Muscle of arm (tissue), 12 donors: Measurements from ENCODE around the gene STARD3. TPM values are rescaled to one million over a fixed set of nuclear protein-coding genes. Genes with fewer than 3 reads are reported as not detected.

ENCODE experiments used
- DNase-seq: peaks from one replicate; pipeline ENCODE4 v3.0.0-alpha.2; 2013
- polyA plus RNA-seq, 12 donors: library from polyadenylated mRNA; unstranded; fragments of 120-200 nt; gene quantifications; one replicate each; pipeline ENCODE4 v1.2.1, GENCODE V29; 2013; ENCODE audit not compliant: insufficient read length in 12 of 12

STARD3 gene
- polyA plus RNA-seq, 12 donors: 27.6 to 38.4 (median 33.3) TPM; not detected in 1

DNA sequence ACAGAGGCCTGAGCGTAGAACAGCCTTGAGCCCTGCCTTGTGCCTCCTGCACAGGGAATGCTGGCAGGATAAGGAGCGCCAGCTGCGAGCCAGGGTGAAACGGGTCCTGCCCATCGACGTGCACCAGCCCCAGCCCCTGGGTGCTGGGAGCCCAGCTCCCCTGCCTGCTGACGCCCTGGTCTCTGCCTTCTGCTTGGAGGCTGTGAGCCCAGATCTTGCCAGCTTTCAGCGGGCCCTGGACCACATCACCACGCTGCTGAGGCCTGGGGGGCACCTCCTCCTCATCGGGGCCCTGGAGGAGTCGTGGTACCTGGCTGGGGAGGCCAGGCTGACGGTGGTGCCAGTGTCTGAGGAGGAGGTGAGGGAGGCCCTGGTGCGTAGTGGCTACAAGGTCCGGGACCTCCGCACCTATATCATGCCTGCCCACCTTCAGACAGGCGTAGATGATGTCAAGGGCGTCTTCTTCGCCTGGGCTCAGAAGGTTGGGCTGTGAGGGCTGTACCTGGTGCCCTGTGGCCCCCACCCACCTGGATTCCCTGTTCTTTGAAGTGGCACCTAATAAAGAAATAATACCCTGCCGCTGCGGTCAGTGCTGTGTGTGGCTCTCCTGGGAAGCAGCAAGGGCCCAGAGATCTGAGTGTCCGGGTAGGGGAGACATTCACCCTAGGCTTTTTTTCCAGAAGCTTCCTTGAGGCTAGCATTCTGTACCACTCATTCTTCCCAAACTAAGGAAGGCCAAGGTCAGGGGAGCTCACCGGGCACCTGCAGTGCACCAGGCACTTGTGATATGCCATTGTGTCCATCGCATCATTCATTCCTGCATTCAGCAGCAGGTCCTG lies 33.2 kb downstream of the STARD3 start:
- DNase-seq: no peak

DNA sequence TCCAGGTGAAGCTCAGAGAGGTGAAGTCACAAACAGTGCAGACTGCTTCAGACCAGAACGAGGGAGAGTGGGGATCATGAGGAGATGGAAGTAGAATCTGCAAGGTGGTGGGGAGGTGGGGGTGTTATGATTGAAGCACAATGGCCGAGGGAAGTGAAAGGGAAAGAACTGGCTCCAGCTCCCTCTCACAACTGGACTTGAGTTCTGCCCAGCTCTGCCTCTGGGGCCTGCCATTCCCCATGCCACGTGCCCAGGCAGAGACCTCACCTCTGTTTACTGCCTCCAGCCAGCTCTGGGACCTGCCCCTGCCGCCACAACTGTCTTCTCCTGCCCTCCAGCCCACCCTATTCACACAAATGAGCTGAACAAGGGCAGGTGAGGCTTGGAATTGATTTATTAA lies 33.8 kb downstream of the STARD3 start:
- DNase-seq: no peak

DNA sequence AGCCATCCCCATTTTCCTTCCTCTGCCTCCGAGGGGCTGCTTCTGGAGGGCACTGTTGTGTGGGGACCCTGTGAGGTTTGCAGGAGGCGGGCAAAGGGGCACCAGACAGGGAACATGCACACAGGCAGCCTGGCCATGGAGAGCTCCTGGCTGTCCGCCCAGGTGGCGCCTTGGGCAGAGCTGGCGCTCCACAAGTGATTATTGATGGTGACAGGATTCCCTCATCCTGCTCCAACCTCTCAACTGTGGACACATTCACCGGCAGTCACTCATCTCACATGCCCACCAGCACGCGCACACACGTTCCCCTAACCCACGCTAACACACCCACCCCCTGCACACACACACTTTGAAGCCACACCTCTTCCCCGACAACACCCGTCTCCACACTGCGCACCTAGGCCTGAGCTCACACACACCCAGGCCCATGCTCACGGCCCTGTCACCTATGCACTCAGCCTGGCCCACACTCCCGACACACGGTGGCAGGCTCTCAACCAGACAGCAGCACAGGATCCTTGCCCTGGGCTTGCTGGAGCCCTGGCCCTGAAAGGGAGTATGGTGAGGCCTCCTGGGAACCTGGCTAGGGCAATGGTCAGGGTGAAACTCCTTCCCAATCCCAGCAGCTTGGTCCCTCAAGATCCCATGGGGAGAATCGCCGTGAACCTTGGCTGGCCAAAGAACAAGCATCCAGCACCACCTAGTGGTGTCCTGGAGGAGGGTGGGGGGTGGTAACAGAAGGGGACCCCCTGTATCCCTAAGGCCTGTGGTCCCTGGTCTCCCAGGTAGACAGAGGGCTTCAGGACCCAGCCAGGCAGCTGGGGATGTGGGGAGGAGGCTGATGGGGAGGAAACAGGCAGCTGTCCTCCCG lies 34.9 kb downstream of the STARD3 start:
- no peak for DNase-seq

DNA sequence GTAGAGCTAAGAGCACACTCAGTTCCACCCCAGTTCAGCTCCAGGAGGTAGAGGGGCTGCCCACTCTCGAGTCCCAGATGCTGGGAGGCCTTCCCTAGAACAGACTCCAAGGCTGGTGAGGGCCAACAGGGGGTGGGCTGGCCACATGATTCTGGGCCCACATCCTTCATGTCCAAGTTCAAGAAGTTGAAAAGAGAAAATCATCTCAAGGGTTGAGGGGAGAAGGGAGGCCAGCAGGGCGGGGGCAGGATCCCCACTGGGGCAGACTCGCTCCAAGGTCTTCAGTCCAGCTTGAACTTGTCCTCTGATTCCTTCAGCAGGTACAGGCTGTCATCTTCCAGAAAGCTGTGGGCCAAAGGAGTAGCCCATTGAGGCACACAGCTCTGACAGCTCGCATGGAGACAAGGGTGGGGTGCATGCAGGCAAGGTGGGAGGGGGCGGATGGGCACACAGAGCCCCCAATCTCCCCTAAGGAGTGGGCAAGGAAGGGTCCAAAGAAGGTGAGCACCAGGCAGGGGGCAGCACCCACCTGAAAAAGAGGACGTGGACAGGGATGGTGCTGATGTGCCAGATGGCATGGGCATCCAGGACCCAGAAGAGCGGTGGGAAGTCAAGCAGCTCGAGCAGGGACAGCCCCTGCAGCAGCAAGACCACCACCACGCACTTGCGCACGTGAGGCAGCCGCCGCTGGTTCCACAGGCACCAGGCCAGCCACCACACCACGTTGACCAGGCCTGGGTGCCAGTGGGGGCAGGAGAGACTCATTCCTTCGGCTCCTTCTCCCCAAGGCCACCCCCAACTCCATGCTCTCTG lies 35.8 kb downstream of the STARD3 start:
- no peak for DNase-seq

DNA sequence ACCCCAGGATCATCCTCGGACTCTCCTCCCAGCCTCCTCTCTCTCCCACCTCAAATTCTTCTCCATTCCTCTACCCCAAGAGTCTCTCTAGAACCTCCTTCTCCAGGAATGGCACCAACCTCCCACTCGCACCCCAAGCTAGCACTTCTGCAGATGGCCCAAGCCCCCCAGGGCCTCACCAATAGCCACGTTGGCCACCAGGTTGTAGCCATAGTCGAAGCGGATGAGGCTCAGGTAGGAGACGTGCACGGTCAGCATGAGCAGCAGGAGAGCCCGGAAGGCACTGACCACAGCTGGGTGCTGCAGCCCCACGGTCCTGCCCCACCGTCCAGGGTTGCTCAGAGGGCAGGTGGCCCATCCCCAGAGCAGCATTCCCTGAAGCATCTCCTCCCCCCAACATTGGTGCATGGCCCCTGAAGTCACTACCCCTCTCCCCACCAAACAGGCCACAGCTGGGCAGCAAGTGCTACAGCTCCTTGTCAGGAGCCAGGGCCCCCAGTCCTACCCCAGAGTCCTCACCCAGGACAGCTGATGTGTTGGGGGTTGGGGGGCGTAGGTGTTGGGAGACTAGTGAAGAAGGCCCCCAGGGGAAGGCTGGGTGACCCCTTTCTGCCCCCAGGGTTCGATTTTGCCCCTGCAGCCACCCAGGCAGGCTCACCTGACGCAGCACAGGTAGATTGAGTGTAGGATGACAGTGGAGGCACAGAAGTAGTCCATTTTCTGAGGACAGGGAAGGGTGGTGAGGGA lies 36.6 kb downstream of the STARD3 start:
- no peak for DNase-seq

DNA sequence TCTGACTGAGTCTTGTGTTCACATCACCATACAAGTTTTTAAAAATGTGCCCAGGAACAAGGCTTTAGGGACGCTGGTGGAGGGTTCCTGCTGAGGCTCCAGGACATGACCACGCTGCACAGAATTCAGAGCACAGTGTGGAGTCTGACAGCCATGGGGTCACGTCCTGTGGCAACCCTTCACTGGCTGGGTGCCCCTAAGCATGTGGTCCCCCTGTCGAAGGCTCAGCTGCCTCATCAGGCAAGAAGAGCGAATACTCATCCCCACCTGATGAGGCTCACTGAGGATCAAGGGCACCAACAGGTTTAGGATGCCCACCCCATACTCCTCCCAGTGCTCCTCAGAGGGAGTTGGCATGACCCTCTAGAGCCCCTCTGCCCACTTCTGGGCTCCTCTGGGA lies 37.2 kb downstream of the STARD3 start:
- DNase-seq: no peak

DNA sequence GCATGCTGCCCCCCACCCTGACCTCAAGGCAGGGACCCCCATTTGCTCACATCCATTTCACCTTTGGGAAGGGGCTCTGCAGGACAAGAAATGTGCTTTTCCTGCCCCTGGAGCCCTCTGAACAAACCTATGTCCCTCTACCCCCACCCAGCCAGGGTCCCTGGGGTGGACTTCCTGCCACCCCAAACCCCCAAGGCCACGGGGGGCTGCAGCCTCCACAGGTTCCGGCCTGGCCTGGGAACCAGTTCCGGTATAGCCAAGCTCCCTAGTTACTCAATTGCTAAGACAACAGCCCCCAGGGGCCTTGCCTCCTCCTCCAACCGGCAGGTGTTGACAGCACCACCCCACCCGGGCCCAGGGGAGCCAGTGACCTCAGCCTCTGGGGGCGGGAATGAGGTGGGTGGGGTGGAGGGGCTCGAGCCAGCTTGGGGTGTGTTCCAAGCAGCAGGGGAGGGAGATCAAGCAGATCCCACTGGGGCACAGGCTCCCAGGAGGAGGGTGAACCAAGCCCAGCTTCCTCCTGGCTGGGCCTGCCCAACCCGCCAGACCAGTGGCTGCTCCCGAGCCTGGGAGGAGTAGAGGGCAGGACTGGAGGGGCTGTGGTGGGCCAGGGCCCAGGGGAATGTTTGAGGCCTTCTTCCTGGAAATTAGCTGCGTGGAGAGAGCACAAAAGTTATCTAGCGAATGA lies 37.9 kb downstream of the STARD3 start:
- no peak for DNase-seq

DNA sequence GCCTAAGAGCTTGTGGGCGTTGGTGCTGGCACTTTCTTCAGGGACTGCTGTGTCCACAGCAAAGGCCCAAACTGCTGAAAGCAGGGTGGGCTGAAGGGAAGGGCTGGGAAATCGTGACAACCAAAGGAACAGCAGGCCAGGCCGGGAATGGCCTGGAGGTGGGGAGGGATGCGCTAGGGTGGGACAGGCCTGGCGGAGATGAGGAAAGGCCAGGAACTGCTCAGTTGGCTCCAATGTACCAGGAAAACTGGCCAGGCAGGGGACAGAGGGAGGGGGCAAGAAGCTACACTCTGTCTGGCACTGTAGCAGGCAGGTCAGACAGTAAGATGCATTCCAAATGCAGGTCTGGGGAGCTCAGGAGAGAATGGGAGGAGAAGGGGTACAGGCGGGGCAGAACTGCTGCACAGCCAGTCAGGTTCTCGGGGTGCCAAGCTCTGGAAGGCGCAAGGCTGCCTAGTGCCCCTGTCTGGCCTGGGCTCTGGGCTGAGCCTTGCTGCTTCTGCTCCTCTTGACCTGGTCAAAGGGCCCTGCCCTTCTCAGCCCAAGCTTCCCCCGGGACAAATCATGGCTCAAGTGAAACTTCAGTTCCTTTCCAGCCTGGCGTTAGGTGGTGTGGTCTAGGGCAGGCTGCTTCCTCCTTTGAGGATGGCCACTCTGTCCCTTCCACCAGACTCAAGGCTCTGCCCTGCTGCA lies 38.6 kb downstream of the STARD3 start:
- DNase-seq: no peak

DNA sequence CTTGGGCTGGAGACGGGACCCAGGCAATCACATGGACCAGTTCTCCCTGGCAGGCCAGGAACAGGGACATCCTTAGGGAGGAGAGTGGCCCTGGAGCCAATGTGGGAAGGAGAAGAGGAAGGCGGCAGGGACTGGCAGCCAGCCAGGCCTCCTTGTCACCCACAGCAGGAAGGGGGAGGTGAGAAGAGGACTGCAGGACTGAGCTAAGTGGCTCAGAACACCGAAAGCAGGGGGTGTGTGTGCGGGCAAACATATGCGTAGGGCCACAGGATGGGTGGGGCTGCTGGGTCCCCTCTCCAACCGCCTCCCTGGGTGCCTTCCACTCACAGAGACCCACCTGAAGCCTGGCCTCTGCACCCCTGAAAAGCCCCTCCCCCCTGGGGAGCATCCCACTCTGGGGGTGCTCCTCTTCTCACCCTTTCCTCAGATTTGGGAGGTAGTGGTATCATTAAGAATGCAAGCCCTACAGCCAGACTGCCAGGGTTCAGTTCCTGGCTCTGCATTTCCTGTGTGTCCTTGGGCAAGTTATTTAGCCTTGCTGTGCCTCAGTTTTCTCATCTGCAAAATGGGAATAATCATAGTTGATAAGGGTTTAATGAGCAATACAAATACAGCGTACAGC lies 39.4 kb downstream of the STARD3 start:
- no peak for DNase-seq

DNA sequence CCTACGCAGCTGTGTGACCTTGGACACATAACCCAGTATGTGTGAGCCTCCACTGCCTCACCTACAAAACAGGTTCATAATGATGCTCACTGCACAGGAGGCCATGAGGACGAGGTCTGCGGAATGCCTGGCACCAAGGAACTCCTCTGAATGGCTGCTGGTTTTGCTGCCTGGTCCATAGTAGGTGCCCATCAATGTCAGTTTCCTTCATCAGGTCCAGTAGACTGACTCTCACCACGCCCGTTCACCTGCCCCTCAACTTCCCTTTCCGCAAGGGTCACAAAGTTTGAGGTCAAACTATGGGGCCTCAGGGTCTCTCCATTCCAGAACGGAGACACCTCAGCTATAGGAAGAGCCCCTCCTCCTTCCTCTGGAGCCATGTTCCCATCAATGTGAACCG lies 40.1 kb downstream of the STARD3 start:
- DNase-seq: no peak

DNA sequence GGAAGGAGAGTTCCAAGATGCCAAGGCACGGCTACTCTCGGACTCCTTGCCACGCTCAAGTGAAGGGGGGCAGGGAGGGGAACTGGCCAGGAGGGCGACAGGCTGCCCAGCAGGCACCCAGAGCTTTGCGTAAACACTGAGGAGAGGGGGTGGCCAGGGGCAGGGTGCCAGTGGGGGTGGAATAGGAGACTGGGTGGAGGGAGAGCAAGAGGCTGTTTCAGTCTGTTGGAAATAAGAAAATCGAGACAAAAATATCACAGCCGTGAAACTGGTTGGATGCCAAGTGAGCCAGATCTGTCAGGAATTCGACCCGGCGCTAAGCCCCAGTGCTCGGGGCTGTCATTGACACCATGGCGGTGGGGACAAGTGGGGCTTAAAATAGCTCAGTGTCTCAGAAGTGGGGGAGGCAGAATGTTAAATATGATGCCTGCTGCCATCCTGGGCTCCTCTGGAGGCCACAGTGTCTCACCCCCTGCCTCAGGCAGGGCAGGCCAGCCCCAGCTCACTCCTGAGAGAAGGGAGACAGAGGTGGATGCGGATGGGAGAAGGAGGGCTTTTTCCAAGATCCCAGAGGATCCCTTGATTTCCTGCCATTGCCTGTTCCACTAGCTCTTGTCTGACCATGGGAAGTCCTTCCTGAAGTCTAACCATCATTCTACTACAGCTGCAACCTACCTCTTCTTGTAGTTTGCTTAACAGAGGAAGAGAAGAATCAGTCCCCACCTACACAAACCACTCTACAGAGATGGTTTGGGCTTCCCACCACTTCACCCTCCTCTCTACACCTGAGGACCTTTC lies 40.8 kb downstream of the STARD3 start:
- DNase-seq: no peak

DNA sequence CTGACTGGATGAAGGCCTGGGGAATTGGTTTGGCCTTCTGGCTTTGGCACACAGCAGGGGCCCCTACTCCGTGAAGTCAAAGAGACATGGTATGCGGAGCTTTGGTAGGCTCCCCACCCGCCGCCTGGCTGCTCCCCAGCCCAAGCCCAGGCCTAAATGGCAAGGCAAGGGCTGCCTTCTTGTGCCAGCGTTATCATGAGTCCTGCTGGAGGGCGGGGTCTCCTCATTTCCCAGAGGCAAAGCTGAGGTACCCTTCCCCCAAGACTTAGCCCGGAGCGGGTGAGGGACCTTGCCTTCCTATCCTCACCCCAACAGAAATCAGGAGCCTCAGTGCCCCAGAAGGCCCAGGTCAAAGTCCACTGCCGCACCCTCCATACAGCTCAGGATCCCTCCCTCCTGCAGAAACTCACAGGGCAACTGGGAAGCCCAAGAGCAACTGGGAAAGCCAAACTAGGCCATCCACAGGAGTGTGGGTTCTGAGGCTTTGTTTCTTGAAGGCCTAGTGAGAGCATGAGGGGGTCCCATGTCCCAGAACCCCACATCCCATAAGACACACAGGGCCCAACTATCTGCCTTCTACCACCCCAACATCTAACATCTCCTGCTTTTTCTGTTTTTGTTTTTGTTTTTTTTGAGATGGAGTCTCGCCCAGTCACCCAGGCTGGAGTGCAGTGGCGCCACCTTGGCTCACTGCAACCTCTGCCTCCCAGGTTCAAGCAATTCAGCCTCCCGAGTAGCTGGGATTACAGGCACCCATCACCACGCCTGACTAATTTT lies 41.6 kb downstream of the STARD3 start:
- DNase-seq: no peak

DNA sequence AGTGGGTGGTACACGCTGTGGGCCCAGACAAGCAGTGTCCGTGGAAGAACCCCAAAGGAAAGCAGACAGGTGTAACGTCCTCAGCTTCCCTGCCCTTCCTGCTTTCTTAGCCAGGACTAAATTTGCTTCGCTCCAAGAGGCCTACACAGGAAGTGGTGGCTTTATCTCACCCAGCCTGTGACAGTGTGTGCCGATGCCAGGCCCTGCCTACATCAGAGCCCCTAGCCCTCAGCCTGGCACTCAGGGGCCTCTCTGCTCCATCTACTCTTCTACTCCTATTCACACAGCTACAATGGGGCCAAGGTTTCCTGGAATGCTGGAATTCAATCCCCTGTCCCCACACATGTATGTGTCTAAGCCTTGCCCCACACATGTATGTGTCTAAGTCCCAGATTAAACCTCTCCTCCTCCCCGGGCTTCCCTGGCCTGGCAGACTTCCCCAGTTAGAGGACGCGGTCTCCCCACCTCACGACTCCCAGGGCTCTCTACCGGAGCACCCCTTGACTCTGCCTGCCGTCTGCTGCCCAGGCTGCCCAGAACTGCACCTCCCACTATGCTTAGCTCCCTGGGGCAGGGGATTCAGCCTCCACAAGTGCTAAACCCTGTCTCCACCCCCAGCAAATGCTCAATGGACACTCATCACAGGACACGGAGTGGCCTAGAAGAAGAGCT lies 42.7 kb downstream of the STARD3 start:
- DNase-seq: no peak

DNA sequence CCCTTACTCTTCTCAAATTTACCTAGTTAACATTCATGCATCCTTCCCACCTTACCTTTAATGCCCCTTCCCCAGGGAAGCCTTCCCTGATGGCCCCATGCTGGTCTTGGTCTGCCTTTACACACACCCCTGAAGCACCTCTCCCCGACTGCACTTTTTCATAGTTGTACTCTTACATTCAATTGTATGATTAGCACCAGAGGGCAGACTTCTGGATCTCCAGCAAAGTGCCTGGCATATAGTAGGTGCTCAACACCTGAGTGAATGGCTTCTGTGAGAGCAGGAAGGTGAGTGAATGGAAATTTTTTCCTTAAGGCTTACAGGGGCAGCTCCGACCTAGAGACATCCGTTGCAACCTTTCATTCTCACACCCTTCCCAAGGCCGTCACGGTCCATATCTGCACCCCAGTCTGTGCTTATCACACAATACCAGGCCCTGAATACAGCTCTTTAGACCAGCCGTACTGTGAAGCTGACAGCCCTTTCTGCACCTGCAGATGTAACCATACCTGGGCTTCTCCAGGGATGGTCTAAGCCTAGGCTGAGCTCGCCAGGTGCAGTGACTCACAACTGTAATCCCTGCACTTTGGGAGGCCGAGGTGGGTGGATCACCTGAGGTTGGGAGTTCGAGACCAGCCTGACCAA lies 46.5 kb downstream of the STARD3 start:
- DNase-seq: no peak

DNA sequence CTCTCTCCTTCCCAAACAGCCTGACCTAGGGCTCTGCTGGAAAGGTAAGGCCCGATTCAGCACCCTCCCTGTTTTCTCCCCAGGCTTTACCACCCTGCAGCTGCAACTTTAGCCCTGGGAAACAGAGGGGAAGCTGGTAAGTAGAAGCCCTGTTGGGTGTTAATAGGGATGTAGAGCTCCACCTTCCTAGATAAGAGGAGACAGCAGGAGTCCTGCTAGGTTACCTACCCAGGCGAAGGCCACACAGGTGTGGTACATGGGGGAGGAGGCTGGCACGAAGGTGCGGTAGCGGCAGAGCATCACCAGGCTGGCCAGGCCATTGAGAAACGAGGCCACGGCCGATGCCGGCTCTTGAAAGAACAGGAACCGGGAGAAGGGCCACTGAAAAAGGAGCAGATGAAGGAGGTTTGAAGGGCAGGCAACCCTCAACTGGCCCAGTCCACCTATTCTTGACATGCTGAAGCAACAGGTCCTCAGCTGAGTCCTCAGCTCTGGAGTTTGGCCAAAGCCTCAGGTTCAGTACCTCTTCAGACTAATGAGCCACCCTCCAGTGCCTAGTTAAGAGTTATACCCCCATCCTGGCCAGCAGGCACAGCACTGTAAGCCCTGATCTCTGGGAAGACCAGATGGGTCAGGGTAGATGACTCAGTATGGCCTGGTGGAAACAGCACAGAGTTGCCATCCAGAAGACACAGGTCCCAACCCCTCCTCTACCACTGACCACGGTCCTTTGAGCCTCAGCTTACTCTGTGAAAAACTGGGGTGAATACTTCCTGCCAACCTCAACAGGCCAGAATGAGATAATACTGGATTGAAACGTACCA lies 47.6 kb downstream of the STARD3 start:
- DNase-seq: no peak

DNA sequence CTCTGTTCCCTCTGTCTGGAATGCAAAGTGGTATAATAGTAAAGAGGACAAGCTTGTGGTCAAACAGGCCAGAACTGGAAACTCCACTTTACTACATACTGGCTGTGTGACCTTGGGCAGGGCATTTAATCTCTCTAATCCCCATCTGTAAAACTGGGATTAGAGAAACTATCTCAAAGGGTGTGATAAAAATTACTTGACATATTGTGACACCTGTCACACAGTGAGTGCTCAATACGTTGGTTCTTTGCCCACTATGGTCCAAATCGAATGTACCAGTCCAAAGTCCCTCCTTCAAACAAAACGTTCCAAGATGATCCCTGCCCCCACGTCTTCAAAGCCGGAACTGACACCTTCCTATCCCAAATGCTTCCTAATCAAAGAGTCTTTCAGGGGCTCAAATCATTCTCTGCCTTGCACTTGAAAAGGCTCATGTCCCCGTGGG lies 50.2 kb downstream of the STARD3 start:
- DNase-seq: no peak
